ENCODE data around the gene CDCP1.

- TF ChIP-seq CTCF (IDR thresholded peaks at IDR 0.05): no peak
- no peak for TF ChIP-seq POLR2AphosphoS5 (IDR thresholded peaks at IDR 0.05)
- TF ChIP-seq POLR2A (IDR thresholded peaks at IDR 0.05): no peak
- TF ChIP-seq EP300 (IDR thresholded peaks at IDR 0.05): no peak
Measured at GRCh38 chr3:45123030-45123429, 23.1 kb downstream of the CDCP1 start.

All from upper lobe of left lung (tissue), 4 donors.